WI38 (cell line): ENCODE results near the gene GCN1.
"Not testable (repeated sequence)": the region's sequence is repeated elsewhere in the genome, so short reads cannot be mapped to it uniquely, and the experiment has no call there.

Experiments used
- H3K4me3 ChIP-seq: 2 replicates; pipeline ENCODE4 v1.5.1; 2011; ENCODE audit warnings: low read depth, mild to moderate bottlenecking, control low read depth, low read length
- CTCF ChIP-seq: IDR thresholded peaks from 2 replicates; pipeline ENCODE4 v1.5.1; 2012; ENCODE audit warnings: low read depth, mild to moderate bottlenecking, control low read depth, low read length

The GCN1 gene

GRCh38 chr12:120209851-120210250, 15.3 kb upstream of the GCN1 start:
- no peak for TF ChIP-seq CTCF
- H3K4me3 ChIP-seq = no peak overlapping the region

GRCh38 chr12:120207227-120207626, 12.7 kb upstream of the GCN1 start:
- no peak overlapping the region for H3K4me3 ChIP-seq
- no peak for TF ChIP-seq CTCF

- H3K4me3 ChIP-seq = not testable (repeated sequence)
Observed at GRCh38 chr12:120206781-120207180, 12.3 kb upstream of the GCN1 start.

- H3K4me3 ChIP-seq = no peak overlapping the region
- no peak for TF ChIP-seq CTCF
Observed at GRCh38 chr12:120206228-120206627, 11.7 kb upstream of the GCN1 start.

- TF ChIP-seq CTCF = no peak
- H3K4me3 ChIP-seq = no peak overlapping the region
Observed at GRCh38 chr12:120204171-120204570, 9.7 kb upstream of the GCN1 start.

GRCh38 chr12:120200364-120200800, 5.9 kb upstream of the GCN1 start:
- peak overlapping the region; percentile 97 for H3K4me3 ChIP-seq
- TF ChIP-seq CTCF = no peak

GRCh38 chr12:120199595-120200306, 5.2 kb upstream of the GCN1 start:
- H3K4me3 ChIP-seq = peak overlapping the region; percentile 97
- TF ChIP-seq CTCF = no peak

GRCh38 chr12:120199025-120199424, 4.5 kb upstream of the GCN1 start:
- no peak for TF ChIP-seq CTCF
- peak overlapping the region; percentile 97 for H3K4me3 ChIP-seq
